CD1c-positive myeloid dendritic cell (primary cell): ENCODE results near the gene TBC1D1.

Experiments
- DNase-seq: peaks from one replicate; pipeline ENCODE4 v3.0.0-alpha.2; 2016; ENCODE audit errors: extremely low spot score

Gene TBC1D1

GRCh38 chr4:38100474-38101255 is 209.8 kb downstream of the TBC1D1 start:
- DNase-seq, result no peak

- DNase-seq, result no peak
Measured at GRCh38 chr4:38101563-38101962, 210.7 kb downstream of the TBC1D1 start.

DNA sequence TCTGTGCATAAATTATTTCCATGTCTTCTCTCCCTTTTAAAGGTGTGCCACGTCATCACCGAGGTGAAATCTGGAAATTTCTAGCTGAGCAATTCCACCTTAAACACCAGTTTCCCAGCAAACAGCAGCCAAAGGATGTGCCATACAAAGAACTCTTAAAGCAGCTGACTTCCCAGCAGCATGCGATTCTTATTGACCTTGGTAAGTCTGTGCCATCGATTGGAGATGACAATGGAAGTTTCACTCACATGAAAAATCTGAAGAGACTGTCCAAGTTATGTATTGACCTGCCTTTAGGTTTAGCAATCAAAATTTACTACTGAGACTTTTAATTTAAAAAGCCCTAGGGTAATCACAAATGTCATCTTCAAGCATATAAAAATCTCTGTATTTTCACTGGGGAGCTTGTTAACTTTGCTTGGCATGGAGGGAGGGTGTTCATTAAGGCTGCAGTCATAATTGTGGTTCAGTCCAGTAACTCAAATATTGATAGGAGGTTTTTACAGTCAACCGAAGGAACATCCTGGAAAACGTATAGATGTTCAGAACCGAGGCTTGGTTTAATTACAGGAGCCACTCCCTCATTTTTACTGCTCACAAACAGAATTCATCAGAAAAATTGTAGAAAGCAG is 212.2 kb downstream of the TBC1D1 start:
- no peak for DNase-seq

DNA sequence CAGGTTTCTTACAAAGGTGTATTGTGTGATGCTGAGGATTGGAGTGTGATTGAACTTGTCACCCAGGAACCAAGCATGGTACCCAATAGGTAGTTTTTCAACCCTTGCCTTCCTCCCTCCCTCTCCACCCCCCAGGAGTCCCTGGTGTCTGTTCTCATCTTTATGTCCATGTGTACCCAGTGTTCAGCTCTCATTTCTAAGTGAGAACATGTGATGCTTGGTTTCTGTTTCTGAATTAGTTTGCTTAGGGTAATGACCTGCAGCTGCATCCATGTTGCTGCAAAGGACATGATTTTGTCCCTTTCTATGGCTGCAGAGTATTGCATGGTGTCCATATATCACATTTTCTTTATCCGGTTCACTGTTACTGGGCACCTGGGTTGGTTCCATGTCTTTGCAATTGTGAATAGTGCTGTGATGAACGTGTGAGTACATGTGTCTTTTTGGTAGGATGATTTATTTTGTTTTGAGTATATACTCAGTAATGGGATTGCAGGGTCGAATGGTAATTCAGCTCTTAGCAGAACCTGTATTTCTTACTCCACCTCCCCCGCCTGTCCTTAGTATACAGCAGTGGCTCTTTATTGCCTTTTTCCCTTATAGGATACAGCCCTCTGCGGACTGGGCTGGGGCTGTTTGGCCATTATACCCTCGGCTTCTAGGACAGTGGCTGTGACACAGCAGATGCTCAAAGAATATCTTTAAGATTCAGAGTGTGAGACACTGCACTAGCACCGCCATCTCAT is 214.8 kb downstream of the TBC1D1 start:
- DNase-seq, result no peak

DNA sequence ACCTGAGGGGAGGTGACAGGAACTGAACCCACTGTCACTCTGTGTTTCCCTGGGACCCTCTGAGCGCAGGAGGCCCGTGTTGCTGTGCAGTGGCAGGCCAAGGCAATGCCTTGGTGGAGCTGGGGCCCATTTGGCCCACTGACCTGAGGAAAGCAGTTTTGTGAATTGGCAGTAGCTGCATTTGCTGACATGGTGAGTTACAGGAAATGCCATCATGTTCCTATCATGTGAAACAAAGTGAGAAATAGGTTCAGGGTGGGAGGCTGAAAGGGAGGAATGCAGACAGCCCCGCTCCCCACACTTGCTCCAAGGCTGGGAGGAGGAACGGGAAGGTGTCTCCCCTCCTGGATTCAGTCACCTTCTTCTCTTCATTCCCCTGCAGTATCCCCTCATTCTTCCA is 215.4 kb downstream of the TBC1D1 start:
- no peak for DNase-seq

GRCh38 chr4:38106886-38107514 is 216.1 kb downstream of the TBC1D1 start:
- DNase-seq, result no peak

DNA sequence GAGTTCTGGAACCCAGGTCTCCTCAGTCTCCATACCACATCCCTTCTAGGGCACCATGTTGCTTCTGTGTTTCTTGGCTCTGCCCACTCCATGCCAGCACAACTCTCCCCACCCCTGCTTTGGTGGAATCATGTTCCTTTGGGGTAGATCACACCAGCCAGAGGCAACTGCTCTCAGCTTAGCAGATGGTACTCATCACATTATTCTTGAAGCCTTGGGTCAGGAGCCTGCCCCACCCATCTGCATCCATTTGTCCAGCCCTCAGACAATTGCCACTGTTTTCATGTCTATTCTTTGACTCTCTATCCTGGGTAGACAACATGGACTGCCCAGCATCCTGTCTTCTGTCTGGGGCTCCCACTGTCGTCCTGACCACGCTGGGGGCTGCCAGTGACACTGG is 216.9 kb downstream of the TBC1D1 start:
- no peak for DNase-seq

- DNase-seq, result no peak
Measured at GRCh38 chr4:38109370-38109769, 218.5 kb downstream of the TBC1D1 start.

DNA sequence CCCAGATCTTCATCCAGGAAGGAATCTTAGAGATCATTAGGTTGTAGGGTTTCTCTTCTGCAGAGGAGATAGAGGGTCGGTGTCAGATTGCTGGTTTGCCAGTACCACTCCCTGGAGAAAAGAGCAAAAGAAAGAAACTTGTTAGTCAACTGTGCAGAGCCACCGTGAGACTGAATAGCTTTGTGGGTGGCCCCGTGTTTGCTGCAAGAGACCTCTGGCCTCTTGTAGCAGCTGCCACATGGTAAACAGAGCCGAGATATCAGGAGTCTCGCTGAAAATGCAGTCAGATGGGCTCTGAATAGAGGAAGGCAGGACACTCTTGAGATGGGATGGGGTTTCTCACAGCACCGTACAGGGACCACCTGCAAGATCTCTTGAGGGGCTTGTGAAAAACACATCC is 219.0 kb downstream of the TBC1D1 start:
- no peak for DNase-seq

- no peak for DNase-seq
Measured at GRCh38 chr4:38111024-38111423, 220.1 kb downstream of the TBC1D1 start.

- DNase-seq, result no peak
Measured at GRCh38 chr4:38111717-38112116, 220.8 kb downstream of the TBC1D1 start.

GRCh38 chr4:38113132-38113531 is 222.2 kb downstream of the TBC1D1 start:
- no peak for DNase-seq

GRCh38 chr4:38113551-38113950 is 222.7 kb downstream of the TBC1D1 start:
- no peak for DNase-seq

DNA sequence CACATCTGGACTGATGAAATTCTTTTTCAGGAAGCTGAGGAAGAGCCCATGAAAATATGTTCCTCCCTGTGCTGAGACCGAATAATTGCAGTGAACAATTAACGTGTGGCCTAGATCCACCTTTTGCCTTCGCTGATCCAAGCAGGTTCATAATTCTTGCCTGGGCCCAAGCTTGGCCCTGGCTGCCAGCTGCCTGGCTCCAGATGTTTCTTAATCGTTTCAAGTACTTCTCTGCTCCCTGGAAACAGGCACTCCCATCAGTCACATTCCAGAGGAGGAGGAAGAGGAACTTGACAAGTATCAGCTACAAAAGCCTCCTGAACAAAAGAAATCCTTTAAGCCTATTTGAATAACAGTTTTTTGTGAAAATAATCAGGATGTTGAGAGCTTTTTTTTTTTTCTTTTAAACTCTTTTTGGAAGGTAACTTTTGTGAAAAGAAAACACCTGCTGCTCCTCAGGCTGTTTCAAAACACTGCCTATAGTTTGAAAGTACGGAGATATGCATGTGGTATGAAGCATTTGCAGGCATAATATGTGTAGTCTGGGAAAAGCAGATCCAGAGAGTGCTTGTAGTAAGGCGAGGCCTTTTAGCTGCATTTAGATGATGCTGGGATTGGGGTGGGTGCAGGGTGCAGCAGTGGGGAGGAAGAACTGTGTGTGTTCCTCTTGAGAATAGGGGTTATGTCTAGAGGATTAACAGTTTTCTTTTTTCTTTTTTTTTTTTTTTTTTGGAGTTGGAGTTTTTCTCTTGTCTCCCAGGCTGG is 223.7 kb downstream of the TBC1D1 start:
- DNase-seq, result peak; percentile 35

- no peak for DNase-seq
Measured at GRCh38 chr4:38115601-38116000, 224.7 kb downstream of the TBC1D1 start.

- DNase-seq, result peak; percentile 22
Measured at GRCh38 chr4:38117591-38117990, 226.7 kb downstream of the TBC1D1 start.

- DNase-seq, result no peak
Measured at GRCh38 chr4:38119668-38120385, 228.9 kb downstream of the TBC1D1 start.

DNA sequence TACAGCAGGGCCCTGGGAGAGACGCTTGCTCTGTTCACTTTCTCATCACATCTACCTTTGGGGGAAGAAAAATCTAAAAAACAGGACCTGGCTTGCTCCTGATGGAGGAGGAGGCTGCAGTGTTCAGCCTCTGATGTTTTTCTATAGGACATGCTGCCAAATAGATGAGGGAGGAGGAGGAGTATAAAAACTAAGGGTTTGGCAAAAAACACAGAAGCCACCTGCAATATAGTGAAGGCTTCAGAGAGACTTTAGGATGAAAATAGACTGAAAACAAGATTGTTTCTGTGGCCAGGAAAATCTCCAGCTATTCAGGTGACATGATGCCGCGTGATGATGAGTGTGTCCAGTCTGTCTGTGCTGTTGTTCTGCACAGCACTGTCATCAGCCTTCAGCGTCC is 229.9 kb downstream of the TBC1D1 start:
- no peak for DNase-seq

- DNase-seq, result no peak
Measured at GRCh38 chr4:38122060-38122459, 231.2 kb downstream of the TBC1D1 start.

- DNase-seq, result no peak
Measured at GRCh38 chr4:38123555-38123954, 232.7 kb downstream of the TBC1D1 start.

DNA sequence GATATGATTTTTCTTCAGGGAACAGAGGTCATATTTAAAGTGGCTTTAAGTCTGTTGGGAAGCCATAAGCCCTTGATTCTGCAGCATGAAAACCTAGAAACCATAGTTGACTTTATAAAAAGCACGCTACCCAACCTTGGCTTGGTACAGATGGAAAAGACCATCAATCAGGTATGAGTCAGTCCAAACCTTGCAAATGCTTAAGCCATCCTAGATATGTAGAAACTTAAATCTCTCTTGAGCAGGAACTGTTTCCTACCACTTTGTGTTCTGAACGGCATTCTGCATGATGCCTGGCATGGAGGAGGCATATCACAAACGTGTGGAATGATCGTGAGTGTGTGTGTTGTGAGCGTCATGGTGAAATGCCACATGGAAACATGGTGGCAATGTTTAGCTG is 234.1 kb downstream of the TBC1D1 start:
- DNase-seq, result no peak
